GM12875 (cell line): Measurements from ENCODE around the gene CHMP6.

Source experiments
- H3K4me3 ChIP-seq: one replicate; pipeline ENCODE4 v1.5.1; 2011; ENCODE audit warnings: low read depth, low read length, control low read depth
- CTCF ChIP-seq: IDR thresholded peaks from 2 replicates; pipeline ENCODE4 v1.5.1; 2011; ENCODE audit warnings: low read depth, mild to moderate bottlenecking, control low read depth, inconsistent platforms, low read length, moderate library complexity, borderline replicate concordance; ENCODE audit not compliant: insufficient read depth

CHMP6 gene

GRCh38 chr17:81034779-81035520 is 43.3 kb downstream of the CHMP6 start, which contains the start of gene BAIAP2:
BAIAP2 (plus strand) TSS chr17:81035151; CDS start chr17:81035255, 104 bp downstream.
- TF ChIP-seq CTCF, result no peak
- peak within 1 kb of the TSS; percentile 44 for H3K4me3 ChIP-seq

GRCh38 chr17:81035521-81036196 is 44.0 kb downstream of the CHMP6 start:
- H3K4me3 ChIP-seq, result no peak overlapping the region
- no peak for TF ChIP-seq CTCF

GRCh38 chr17:81036197-81036941 is 44.7 kb downstream of the CHMP6 start:
- no peak for TF ChIP-seq CTCF
- no peak overlapping the region for H3K4me3 ChIP-seq

- TF ChIP-seq CTCF, result no peak
- no peak overlapping the region for H3K4me3 ChIP-seq
These were observed 45.6 kb downstream of the CHMP6 start for GRCh38 chr17:81037026-81037797.

- no peak for TF ChIP-seq CTCF
- no peak overlapping the region for H3K4me3 ChIP-seq
These were observed 46.4 kb downstream of the CHMP6 start for GRCh38 chr17:81037798-81038733.

- H3K4me3 ChIP-seq, result no peak overlapping the region
- no peak for TF ChIP-seq CTCF
These were observed 47.5 kb downstream of the CHMP6 start for GRCh38 chr17:81039096-81039495.
